ENCODE measurements around the gene ATG3. TPM values are rescaled to one million over a fixed set of nuclear protein-coding genes. Genes with fewer than 3 reads are reported as not detected.
"Not testable (repeated sequence)": the region's sequence is repeated elsewhere in the genome, so short reads cannot be mapped to it uniquely, and the experiment has no call there.

ATG3 gene
- total RNA-seq, 1 donor from 2014 or later, result 38.2 TPM

DNA sequence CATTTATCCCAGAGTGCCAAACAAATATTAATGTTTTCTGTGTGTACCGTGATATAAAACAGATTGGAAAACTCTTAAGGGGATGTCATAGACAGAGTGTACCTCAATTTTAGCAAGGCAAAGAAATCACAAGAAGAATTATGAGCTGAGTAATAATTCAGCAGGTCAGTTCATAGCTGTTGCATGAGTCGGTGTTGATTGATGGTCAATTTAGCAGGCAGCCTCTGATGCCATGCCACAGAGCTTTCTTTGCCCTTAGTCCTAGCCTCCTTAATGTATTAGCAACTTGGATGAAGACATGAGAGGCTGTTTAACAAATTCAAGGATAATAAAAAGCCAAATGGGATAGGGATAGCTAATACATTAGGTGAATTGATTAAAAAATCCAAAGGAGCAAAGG lies 6.9 kb upstream of the ATG3 start:
- no peak for DNase-seq (ENCODE audit: missing footprints)
- intact Hi-C loops (cut with DNase I), result loop anchor here (10.0 kb wide), 1 partner anchor 426 kb away; the partner anchor contains the start of gene GTPBP8
- no peak for ATAC-seq

GRCh38 chr3:112564940-112565305 lies 3.2 kb upstream of the ATG3 start:
- intact Hi-C loops (cut with DNase I), result loop anchor here (10.0 kb wide), 1 partner anchor 430 kb away; the partner anchor contains the start of gene GTPBP8
- DNase-seq (ENCODE audit: missing footprints) (no peak), ATAC-seq (no peak)

- intact Hi-C loops (cut with DNase I), result loop anchor here (10.0 kb wide), 1 partner anchor 430 kb away; the partner anchor contains the start of gene GTPBP8
- DNase-seq (ENCODE audit: missing footprints); ATAC-seq: not testable (repeated sequence)
These were observed 2.6 kb upstream of the ATG3 start for GRCh38 chr3:112564247-112564939.

DNA sequence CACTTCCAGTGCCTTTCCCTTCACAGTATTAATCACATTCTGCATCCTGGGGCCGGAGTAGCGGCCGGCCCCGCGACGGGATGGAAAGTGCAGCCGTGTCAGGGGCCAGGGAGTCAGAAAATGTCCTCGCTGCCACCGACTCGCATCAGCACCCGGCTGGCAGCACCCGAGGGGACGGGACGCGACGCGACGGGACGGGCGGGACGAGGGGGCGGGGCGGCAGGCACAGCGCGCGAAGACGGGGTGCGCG lies 353 bp downstream of the ATG3 start:
- DNase-seq (ENCODE audit: missing footprints) (no peak), ATAC-seq (peak; percentile 64)
- intact Hi-C loops (cut with DNase I), result loop anchor here (10.0 kb wide), 1 partner anchor 433 kb away; the partner anchor contains the start of gene GTPBP8

- intact Hi-C loops (cut with DNase I), result loop anchor here (10.0 kb wide), 1 partner anchor 434 kb away; the partner anchor contains the start of gene GTPBP8
- ATAC-seq, result peak; percentile 15
- peak; percentile 79 for DNase-seq (ENCODE audit: missing footprints)
These were observed 860 bp downstream of the ATG3 start for GRCh38 chr3:112560721-112561483.

- DNase-seq (ENCODE audit: missing footprints) (no peak), ATAC-seq (no peak)
- intact Hi-C loops (cut with DNase I), result loop anchor here (10.0 kb wide), 1 partner anchor 434 kb away; the partner anchor contains the start of gene GTPBP8
These were observed 1.5 kb downstream of the ATG3 start for GRCh38 chr3:112560307-112560706.

DNA sequence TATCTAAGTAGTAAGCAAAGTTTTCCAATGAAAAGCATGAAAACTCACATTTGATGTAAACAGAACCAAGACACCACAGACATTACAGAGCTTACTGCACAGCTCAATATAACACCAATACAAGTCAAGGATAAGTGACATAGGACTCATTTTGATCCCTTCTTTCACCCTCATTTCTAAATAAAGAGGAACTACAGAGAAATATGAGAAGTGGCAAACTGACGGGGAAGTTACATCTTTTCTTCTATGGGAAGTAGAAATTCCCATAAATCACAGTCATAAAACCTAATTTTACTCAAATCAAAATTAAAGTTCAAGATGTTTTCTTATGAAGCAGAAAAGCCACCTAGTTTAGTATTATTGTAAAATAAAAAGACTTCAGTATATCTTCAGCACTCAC lies 3.8 kb downstream of the ATG3 start:
- no peak for ATAC-seq
- intact Hi-C loops (cut with DNase I), result no loop called here

DNA sequence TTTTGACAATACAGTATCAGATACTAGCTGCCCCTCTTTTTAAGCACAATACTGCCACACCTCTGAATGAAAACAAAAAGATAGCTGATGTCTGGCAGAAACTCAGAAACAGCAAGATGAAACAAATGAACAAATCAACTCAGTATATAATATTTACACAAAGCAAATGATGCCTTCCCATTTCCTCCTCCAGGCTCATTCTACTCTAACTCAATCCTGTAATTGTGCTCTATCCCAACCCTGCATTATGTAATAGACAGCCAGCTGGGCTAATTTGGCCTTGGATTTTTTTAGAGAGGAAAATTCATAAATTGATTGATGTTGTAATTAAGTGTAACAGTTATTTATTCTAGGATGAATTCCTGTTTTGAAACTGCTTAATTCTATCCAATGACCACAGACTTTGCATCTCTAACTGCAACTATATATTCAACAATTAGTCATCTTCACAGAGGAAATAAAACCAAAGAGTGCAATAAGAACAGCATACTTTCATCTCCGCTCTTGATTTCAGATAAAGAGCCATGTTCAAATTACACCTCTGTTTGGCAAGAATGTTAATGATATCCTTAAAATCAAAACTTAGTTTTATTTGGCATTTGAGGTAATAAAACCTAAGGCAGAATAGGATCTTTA lies 6.1 kb downstream of the ATG3 start:
- intact Hi-C loops (cut with DNase I), result no loop called here
- DNase-seq (ENCODE audit: missing footprints), result no peak
- no peak for ATAC-seq

More for the DNA sequence above, 3.8 kb downstream of the ATG3 start:
- no peak for DNase-seq (ENCODE audit: missing footprints)

- ATAC-seq (no peak), DNase-seq (ENCODE audit: missing footprints) (no peak)
- intact Hi-C loops (cut with DNase I), result no loop called here
These were observed 10.9 kb downstream of the ATG3 start for GRCh38 chr3:112550859-112551258.

GRCh38 chr3:112546216-112546759 lies 15.5 kb downstream of the ATG3 start:
- DNase-seq (ENCODE audit: missing footprints), result no peak
- no peak for ATAC-seq
- intact Hi-C loops (cut with DNase I), result no loop called here

- ATAC-seq, result no peak
- intact Hi-C loops (cut with DNase I), result no loop called here
- no peak for DNase-seq (ENCODE audit: missing footprints)
These were observed 21.7 kb downstream of the ATG3 start for GRCh38 chr3:112539825-112540650.

DNA sequence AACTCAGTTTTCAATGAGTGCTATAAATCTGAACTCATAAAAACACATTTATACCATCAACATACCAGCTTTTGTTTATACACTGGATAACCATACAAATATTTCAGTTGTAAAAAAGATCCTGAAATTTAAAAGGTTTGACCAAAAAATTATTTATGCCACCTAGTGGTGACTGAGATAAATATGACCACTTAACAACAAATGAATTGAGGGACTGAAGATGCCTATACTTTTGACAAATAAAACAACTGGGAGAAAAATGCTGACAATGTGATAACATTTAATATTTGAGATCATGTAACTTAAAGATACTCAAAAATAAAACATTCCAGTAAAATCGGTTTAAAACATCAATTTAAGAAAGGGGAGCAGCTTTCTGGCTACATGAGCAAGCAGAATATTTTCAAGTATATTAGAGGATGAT lies 30.4 kb downstream of the ATG3 start:
- DNase-seq (ENCODE audit: missing footprints), result no peak
- intact Hi-C loops (cut with DNase I), result loop anchor here (5.0 kb wide), 1 partner anchor 239 kb away; the partner anchor contains the start of gene SLC9C1
- no peak for ATAC-seq

DNA sequence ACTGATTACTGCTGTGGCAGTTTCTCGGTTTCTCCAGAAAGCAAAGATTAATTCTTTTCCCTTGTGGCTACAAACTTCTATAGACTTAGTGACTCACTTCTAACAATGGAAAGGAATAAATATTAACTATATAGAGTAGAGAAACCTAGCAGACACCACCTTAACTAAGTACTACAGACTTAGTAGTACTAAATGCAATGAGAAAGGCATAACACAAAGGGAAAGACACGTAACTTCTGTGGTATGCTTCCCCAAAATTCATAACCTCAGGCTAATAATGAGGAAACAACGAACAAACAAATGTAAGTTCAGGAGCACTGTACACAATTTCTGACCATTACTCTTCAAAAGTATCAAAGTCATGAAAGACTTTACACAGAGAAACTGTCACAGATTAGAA lies 31.2 kb downstream of the ATG3 start:
- ATAC-seq, result no peak
- intact Hi-C loops (cut with DNase I), result loop anchor here (5.0 kb wide), 1 partner anchor 238 kb away; the partner anchor contains the start of gene SLC9C1
- DNase-seq (ENCODE audit: missing footprints), result no peak

- ATAC-seq; DNase-seq (ENCODE audit: missing footprints); intact Hi-C loops (cut with DNase I): not testable (repeated sequence)
These were observed 37.6 kb downstream of the ATG3 start for GRCh38 chr3:112524127-112524526.

DNA sequence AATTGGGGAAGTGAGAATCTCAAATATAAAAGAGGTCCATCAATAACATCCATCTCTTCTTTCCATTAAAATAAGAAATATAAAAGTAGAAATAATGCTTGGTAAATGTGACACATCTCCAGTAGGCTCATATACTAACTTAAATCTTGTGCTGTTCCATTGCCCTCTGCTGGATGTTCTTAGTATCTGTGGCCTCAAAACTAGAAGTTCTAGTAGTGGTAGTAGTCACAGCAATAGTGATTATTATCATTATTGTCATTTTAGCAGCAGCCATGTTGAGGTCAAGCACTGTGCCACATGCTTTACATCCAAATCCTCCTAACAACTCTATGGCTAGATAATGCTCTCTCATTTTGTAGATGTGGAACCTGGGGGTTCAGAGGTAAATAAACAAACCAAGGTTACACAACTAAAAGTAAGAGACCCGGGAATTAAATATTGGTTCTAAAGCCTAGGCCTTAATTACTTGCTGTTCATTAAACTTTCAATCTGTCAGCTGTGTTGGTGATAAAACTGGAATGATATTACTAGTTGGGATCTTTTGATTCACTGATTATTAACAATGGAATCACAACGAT lies 42.2 kb downstream of the ATG3 start:
- ATAC-seq, result peak; percentile 62
- intact Hi-C loops (cut with DNase I), result loop anchor here (2.0 to 10.0 kb wide), 3 partner anchors 193 to 945 kb away; no protein-coding TSS in a partner anchor
- DNase-seq (ENCODE audit: missing footprints), result no peak

- ATAC-seq; DNase-seq (ENCODE audit: missing footprints): not testable (repeated sequence)
- intact Hi-C loops (cut with DNase I), result loop anchor here (2.0 to 10.0 kb wide), 3 partner anchors 192 to 944 kb away; no protein-coding TSS in a partner anchor
These were observed 42.8 kb downstream of the ATG3 start for GRCh38 chr3:112518970-112519369.

DNA sequence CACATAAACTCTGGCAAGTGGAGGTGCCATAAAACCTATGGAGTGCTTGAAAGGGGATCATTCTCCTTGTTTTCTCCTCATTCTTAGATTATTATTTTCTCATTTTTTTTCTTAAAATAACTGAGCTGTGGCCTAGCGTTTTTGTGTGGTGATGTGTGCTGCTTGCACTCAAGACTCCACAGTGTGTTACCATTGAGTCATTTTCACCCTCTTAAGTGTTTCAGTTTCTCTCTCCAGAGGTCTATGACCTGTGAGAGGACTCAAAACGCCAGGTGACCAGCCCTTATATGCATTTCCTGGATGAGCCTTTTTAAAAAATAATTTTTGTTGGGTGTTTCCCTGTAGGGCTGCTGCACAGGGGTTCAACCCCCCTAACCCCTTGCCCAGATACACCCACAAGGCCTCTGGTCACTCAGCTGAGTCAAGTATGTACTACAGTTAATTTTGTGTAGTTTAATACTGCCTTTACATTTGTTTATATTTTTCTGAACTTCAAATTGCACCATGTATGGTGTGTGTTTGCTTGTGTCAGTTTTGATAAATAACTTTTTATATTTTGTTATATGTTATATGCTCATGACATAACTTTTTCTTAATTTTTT lies 47.1 kb downstream of the ATG3 start:
- DNase-seq (ENCODE audit: missing footprints), result no peak
- ATAC-seq, result no peak
- intact Hi-C loops (cut with DNase I), result loop anchor here (5.0 to 10.0 kb wide), 2 partner anchors 402 to 940 kb away; no protein-coding TSS in a partner anchor

Data from Right ventricle myocardium inferior (tissue), 1 donor.